ENCODE measurements around the gene XRN2. TPM values are rescaled to one million over a fixed set of nuclear protein-coding genes. Genes with fewer than 3 reads are reported as not detected.

XRN2 gene
- polyA plus RNA-seq, 2 of the 4 experiments (the other 2 are of a cell fraction), result 125 to 192 TPM

- TF ChIP-seq CEBPB (IDR thresholded peaks at IDR 0.05) (no peak), E2F6 (IDR thresholded peaks at IDR 0.05; ENCODE audit: borderline replicate concordance, low read depth) (no peak), SMC3 (IDR thresholded peaks at IDR 0.05) (no peak), JUN (IDR thresholded peaks at IDR 0.05) (no peak), RARB (CRISPR knock-in tag; IDR thresholded peaks at IDR 0.05) (no peak), ZFP36 (IDR thresholded peaks at IDR 0.05; ENCODE audit: borderline replicate concordance, partially characterized antibody) (no peak), EHMT2 (IDR thresholded peaks at IDR 0.05; ENCODE audit: low read depth) (no peak), ZC3H11A (IDR thresholded peaks at IDR 0.05) (no peak), POLR2AphosphoS2 (conservative IDR thresholded peaks at IDR 0.05; ENCODE audit: low read length) (no peak)
Measured at GRCh38 chr20:21272279-21272678, 30.9 kb upstream of the XRN2 start (continued).

- Histone ChIP-seq H3K4me2 (no peak overlapping the region), H3K4me1 (no peaks in the 10 kb centered on the region), H3K27ac (no peak overlapping the region), H3K4me3 (no peak overlapping the region), H3K9me3 (peaks cover 5% of the 10 kb centered on the region; the same call in 1 of the 3 replicates)
- FAIRE-seq (no peak), ATAC-seq (no peak), DNase-seq (ENCODE audit: low read depth in 1 of 2, low spot score in 1 of 2) (no peak)
- WGBS (ENCODE audit: missing lambda C conversion rate), result 33% methylated on average over 3 of the region's 3 CpGs
- ChIA-PET CTCF (interaction anchor here (1.3 to 2.2 kb wide), 2 partner anchors 37 to 232 kb away, joined by 3 to 10 read pairs; no protein-coding TSS in a partner anchor), POLR2A (no interaction called here)
- TF ChIP-seq SREBF2 (IDR thresholded peaks at IDR 0.05), result no peak
- no peak for TF ChIP-seq TFCP2L1 (CRISPR knock-in tag; IDR thresholded peaks at IDR 0.05)
- no peak for TF ChIP-seq PHF8 (IDR thresholded peaks at IDR 0.05; ENCODE audit: borderline replicate concordance, low read depth)
- TF ChIP-seq USF2 (IDR thresholded peaks at IDR 0.05), result no peak
- no peak for TF ChIP-seq ZNF302 (CRISPR knock-in tag; IDR thresholded peaks at IDR 0.05)
- TF ChIP-seq RFX5 (IDR thresholded peaks at IDR 0.05), result no peak
- no peak for TF ChIP-seq RARB (CRISPR knock-in tag; IDR thresholded peaks at IDR 0.05)
- TF ChIP-seq NPAS2 (CRISPR knock-in tag; IDR thresholded peaks at IDR 0.05; ENCODE audit: borderline replicate concordance), result no peak
- TF ChIP-seq HOXB13 (CRISPR knock-in tag; IDR thresholded peaks at IDR 0.05; ENCODE audit: low read depth), result no peak
- no peak for TF ChIP-seq ELK1 (IDR thresholded peaks at IDR 0.05; ENCODE audit: low read depth, low read length)
Measured at GRCh38 chr20:21272679-21273078, 30.5 kb upstream of the XRN2 start.

GRCh38 chr20:21273755-21274386 lies 29.3 kb upstream of the XRN2 start:
- ChIA-PET POLR2A (no interaction called here), CTCF (no interaction called here)
- Histone ChIP-seq H3K9me3 (0 out of 3 replicates have a peak, but pooled peaks cover 5% of the 10 kb centered on the region), H3K27ac (no peak overlapping the region), H3K4me2 (no peak overlapping the region), H3K4me3 (no peak overlapping the region), H3K4me1 (no peaks in the 10 kb centered on the region)
- no peak for ATAC-seq
- no peak for FAIRE-seq
- no peak for DNase-seq (ENCODE audit: low read depth in 1 of 2, low spot score in 1 of 2)
- TF ChIP-seq ZFP36 (IDR thresholded peaks at IDR 0.05; ENCODE audit: borderline replicate concordance, partially characterized antibody), result no peak
- TF ChIP-seq FOXS1 (CRISPR knock-in tag; IDR thresholded peaks at IDR 0.05), result no peak
- TF ChIP-seq CHD4 (IDR thresholded peaks at IDR 0.05; ENCODE audit: borderline replicate concordance), result no peak
- TF ChIP-seq NFE2L2 (conservative IDR thresholded peaks at IDR 0.05; ENCODE audit: low read length), result no peak
- TF ChIP-seq EHF (CRISPR knock-in tag; IDR thresholded peaks at IDR 0.05), result no peak
- no peak for TF ChIP-seq SREBF2 (IDR thresholded peaks at IDR 0.05)
- TF ChIP-seq BCL3 (IDR thresholded peaks at IDR 0.05), result no peak
- TF ChIP-seq BHLHE40 (IDR thresholded peaks at IDR 0.05; ENCODE audit: low read depth, low read length), result no peak
- no peak for TF ChIP-seq KDM1A (IDR thresholded peaks at IDR 0.05; ENCODE audit: low read depth)
- WGBS (ENCODE audit: missing lambda C conversion rate), result 44% methylated on average over 8 of the region's 8 CpGs

Measured in A549 (cell line).